Motor neuron (in vitro differentiated cells): ENCODE measurements around the gene HPDL. TPM values are rescaled to one million over a fixed set of nuclear protein-coding genes. Genes with fewer than 3 reads are reported as not detected.

Experiments used
- ATAC-seq, 8 experiments: fragments of 200-7000 bp; cut with Tn5 transposase; replicated peaks in 6 of 8; 2 replicates each; pipeline ENCODE4 v1.8.0; 2021; ENCODE audit warnings: mild to moderate bottlenecking in 8 of 8, moderate library complexity in 8 of 8
- H3K27ac ChIP-seq, 2 donors: fragments of 250-450 bp; sonication (Bioruptor Pico); 2 replicates each; pipeline ENCODE4 v1.9.0; 2021; ENCODE audit warnings: antibody characterized with exemption in 2 of 2, mild to moderate bottlenecking in 2 of 2, moderate library complexity in 1 of 2
- H3K4me1 ChIP-seq, 2 donors: fragments of 250-450 bp; sonication (Bioruptor Pico); replicated peaks in 1 of 2; 2 replicates each; pipeline ENCODE4 v1.6.1; 2021; ENCODE audit warnings: antibody characterized with exemption in 2 of 2, mild to moderate bottlenecking in 2 of 2, moderate library complexity in 1 of 2
- H3K4me3 ChIP-seq, 5 donors: fragments of 250-450 bp; sonication (Bioruptor Pico); 2 replicates each; pipeline ENCODE4 v1.9.0; 2021; ENCODE audit warnings: antibody characterized with exemption in 5 of 5, mild to moderate bottlenecking in 5 of 5, moderate library complexity in 4 of 5
- WGBS, 10 experiments: fragments of 450-650 bp; shearing (Covaris generic); methylation state at CpG; one replicate each; pipeline ENCODE4 v1.0.0; 2022; 5-methylcytosine and 5-hydroxymethylcytosine counted together
- in situ Hi-C, 9 experiments: fragments of 400-800 bp; cut with MboI; loops; one replicate each; pipeline ENCODE4 v1.15.0; 2021; ENCODE audit warnings: low sequenced_read_pairs in 9 of 9, low pct_unique_long_range_greater_than_20kb in 2 of 9; ENCODE audit not compliant: unreplicated experiment in 9 of 9
- total RNA-seq, 8 experiments: library from RNA; unstranded; fragments of 300-600 nt; gene quantifications; 2 replicates each; pipeline versions ENCODE4 v1.2.3 to v1.2.4, GENCODE V29; 2022

Gene HPDL
- total RNA-seq, 8 experiments from 2014 or later, result 0.64 to 35.9 (median 9.5) TPM

DNA sequence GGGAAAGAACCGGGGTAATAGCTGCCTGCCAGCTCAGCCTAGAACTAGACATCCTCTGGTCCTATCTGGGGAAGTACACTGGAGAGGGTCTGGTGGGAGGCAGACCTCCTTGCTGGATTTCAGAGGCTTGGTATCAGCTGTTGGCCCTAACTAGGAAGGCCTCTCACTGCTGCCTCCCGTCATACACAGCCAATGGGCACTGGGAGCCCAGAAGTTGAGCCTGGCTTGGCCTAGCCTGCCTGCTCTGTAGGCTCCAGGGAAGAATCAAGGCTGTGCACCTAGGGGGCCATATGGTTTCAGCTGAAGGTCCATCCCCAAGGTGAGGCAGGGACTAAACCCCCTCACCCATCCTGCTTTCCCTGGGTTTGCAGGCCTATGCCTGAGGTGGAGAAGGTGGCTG lies 17.8 kb downstream of the HPDL start:
- no peak overlapping the region for H3K27ac ChIP-seq
- H3K4me3 ChIP-seq, result no peak overlapping the region
- no peak for ATAC-seq
- in situ Hi-C loops, result no loop called here
- 80 to 100% (median 100%) methylated on average over 1 to 2 of the region's 2 CpGs; no CpG with 5 or more reads in 5 of the 10 experiments for WGBS, 10 experiments
- H3K4me1 ChIP-seq, result peaks cover 8 to 9% of the 10 kb centered on the region in 2 donors

GRCh38 chr1:45345014-45345413 lies 18.3 kb downstream of the HPDL start:
- in situ Hi-C loops, result loop anchor here in 1 of 9 experiments (5.0 kb wide), 1 partner anchor 147 kb away; the partner anchor contains the start of gene TESK2
- no peak for ATAC-seq
- 72 to 100% (median 92%) methylated on average over 2 to 13 of the region's 13 CpGs; no CpG with 5 or more reads in 4 of the 10 experiments for WGBS, 10 experiments

GRCh38 chr1:45346473-45346872 lies 19.8 kb downstream of the HPDL start:
- ATAC-seq, result no peak
- 44 to 100% (median 86%) methylated on average over 1 to 2 of the region's 2 CpGs; no CpG with 5 or more reads in 5 of the 10 experiments for WGBS, 10 experiments
- H3K4me3 ChIP-seq, result no peak overlapping the region
- no peak overlapping the region for H3K27ac ChIP-seq
- in situ Hi-C loops, result loop anchor here in 1 of 9 experiments (5.0 kb wide), 1 partner anchor 146 kb away; the partner anchor contains the start of gene TESK2
- H3K4me1 ChIP-seq, result peaks cover under 1 to 1% of the 10 kb centered on the region in 2 donors

More at GRCh38 chr1:45345014-45345413, 18.3 kb downstream of the HPDL start:
- Histone ChIP-seq H3K27ac (no peak overlapping the region), H3K4me1 (peaks cover 8 to 9% of the 10 kb centered on the region in 2 donors), H3K4me3 (no peak overlapping the region)

DNA sequence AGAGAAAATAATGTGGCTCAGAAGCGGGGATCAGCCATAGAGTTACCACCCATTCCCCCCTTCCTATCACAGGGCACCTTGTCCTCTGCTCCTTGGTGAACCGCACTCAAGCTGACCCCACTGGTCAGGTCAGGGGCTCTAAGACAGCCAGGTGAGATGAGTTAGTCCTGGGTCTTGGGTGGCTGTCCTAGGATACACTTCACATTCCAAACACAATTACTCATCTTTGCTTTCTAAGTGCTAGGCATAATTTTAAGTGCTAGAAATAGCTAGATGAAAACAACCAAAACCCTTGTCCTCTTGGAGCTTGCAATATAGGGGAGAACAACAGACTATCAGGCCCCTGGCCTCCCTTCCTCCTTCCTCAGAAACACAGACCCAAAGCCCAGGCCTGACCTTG lies 21.3 kb downstream of the HPDL start:
- H3K4me1 ChIP-seq, result no peaks in the 10 kb centered on the region
- no peak overlapping the region for H3K4me3 ChIP-seq
- ATAC-seq, result peak in 1 of 8 experiments; percentile 9
- WGBS, 10 experiments, result 90 to 100% (median 100%) methylated on average over 1 to 2 of the region's 2 CpGs; no CpG with 5 or more reads in 4 of the 10 experiments
- in situ Hi-C loops, result loop anchor here in 1 of 9 experiments (5.0 kb wide), 1 partner anchor 144 kb away; the partner anchor contains the start of gene TESK2
- H3K27ac ChIP-seq, result no peak overlapping the region

DNA sequence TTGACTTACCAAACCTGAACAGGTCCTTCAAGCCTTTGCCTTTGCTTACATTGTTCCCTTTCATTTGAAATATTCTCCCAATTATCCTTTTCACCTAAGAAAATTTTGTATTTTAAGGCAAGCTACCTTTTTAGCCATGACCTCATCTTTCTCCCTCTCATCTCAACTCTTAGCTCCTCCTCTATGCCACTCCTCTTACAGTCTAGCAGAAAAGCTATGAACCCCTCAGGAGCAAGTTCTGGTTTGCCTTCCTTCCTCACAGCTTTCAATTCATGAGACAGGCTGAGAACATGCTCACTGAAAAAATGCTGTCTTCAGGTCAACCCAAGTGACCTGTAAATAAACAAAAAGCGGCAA lies 21.9 kb downstream of the HPDL start:
- in situ Hi-C loops, result loop anchor here in 1 of 9 experiments (5.0 kb wide), 1 partner anchor 144 kb away; the partner anchor contains the start of gene TESK2
- peak in 2 of 8 experiments; percentile 27 to 30 for ATAC-seq
- WGBS, 10 experiments, result 50 to 100% (median 89%) methylated on average over 1 of the region's 1 CpG; no CpG with 5 or more reads in 5 of the 10 experiments

GRCh38 chr1:45348966-45349677 lies 22.4 kb downstream of the HPDL start:
- Histone ChIP-seq H3K27ac (no peak overlapping the region), H3K4me3 (no peak overlapping the region), H3K4me1 (no peaks in the 10 kb centered on the region)
- in situ Hi-C loops, result loop anchor here in 1 of 9 experiments (5.0 kb wide), 1 partner anchor 143 kb away; the partner anchor contains the start of gene TESK2
- 60 to 100% (median 88%) methylated on average over 1 to 3 of the region's 3 CpGs; no CpG with 5 or more reads in 3 of the 10 experiments for WGBS, 10 experiments
- peak in 3 of 8 experiments; percentile 7 to 59 (median 36) for ATAC-seq

More for the DNA sequence above, 21.9 kb downstream of the HPDL start:
- no peak overlapping the region for H3K4me3 ChIP-seq
- H3K4me1 ChIP-seq, result no peaks in the 10 kb centered on the region
- no peak overlapping the region for H3K27ac ChIP-seq

- ATAC-seq, result no peak
- WGBS, 10 experiments, result 30 to 84% (median 63%) methylated on average over 2 to 5 of the region's 5 CpGs; no CpG with 5 or more reads in 5 of the 10 experiments
- Histone ChIP-seq H3K4me1 (no peaks in the 10 kb centered on the region), H3K4me3 (no peak overlapping the region), H3K27ac (no peak overlapping the region)
- in situ Hi-C loops, result loop anchor here in 3 of 9 experiments (10.0 to 25.0 kb wide), 2 partner anchors 143 to 211 kb away; partner anchors contain the start of genes TESK2 (in 2 of the 3) and AKR1A1 (in 1 of the 3)
Observed at GRCh38 chr1:45351508-45351907, 24.8 kb downstream of the HPDL start.

DNA sequence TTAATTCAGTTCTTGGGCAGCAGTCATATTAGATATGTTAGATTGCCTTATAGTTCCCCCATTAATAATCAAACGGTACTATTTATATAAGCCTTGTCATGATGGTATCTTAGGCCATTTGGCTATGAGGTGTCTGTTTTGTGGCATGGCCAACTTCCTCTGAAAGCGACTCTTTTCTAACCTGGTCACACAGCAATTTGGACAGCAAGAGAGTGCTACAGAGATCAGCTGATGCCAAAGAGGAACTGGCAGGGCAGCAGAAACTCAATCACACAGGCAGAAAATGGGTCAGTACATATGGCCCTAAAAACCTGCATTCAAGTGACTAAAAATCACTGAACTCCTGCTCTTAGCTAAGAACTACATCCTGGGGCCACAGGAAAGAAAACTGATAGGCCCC lies 27.0 kb downstream of the HPDL start:
- no peak overlapping the region for H3K27ac ChIP-seq
- no peak for ATAC-seq
- no peaks in the 10 kb centered on the region for H3K4me1 ChIP-seq
- 83 to 100% (median 91%) methylated on average over 1 to 2 of the region's 2 CpGs; no CpG with 5 or more reads in 3 of the 10 experiments for WGBS, 10 experiments
- H3K4me3 ChIP-seq, result no peak overlapping the region
- in situ Hi-C loops, result loop anchor here in 3 of 9 experiments (10.0 to 25.0 kb wide), 2 partner anchors 141 to 209 kb away; partner anchors contain the start of genes TESK2 (in 2 of the 3) and AKR1A1 (in 1 of the 3)

DNA sequence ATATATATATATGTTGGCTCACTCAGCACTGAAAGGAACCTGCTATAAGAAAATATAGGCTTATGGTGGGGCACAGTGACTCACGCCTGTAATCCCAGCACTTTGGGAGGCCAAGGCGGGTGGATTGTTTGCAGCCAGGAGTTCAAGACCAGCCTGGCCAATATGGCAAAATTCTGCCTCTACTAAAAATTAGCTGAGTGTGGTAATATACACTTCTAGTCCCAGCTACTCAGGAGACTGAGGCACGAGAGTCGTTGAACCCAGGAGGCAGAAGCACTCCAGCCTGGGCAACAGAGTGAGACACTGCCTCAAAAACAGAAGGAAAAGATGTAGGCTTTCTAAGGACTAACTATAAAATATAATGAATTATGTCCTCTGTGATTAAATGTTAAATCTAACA lies 28.1 kb downstream of the HPDL start:
- in situ Hi-C loops, result loop anchor here in 3 of 9 experiments (10.0 to 25.0 kb wide), 2 partner anchors 140 to 207 kb away; partner anchors contain the start of genes TESK2 (in 2 of the 3) and AKR1A1 (in 1 of the 3)
- ATAC-seq, result no peak
- H3K4me1 ChIP-seq, result no peaks in the 10 kb centered on the region
- no peak overlapping the region for H3K27ac ChIP-seq
- 82 to 100% (median 93%) methylated on average over 1 to 4 of the region's 4 CpGs; no CpG with 5 or more reads in 3 of the 10 experiments for WGBS, 10 experiments
- no peak overlapping the region for H3K4me3 ChIP-seq

DNA sequence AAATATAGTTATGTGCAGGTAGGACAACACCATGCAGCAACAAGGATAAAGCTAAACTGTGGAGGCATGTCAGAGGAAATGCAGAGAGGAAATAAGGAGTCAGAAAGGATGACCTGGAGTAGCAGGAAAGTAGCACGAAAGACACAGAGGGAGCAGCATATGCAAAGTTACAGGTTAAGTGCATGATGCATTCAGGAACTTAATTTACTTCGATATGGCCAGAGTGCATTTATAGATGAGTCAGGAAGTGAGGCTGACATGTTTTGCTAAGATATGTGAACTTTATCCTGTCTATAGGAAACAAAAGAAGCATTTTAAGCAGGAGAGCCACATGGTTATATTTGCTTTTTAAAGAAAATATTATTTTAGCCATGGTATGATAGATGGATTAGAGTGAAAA lies 29.0 kb downstream of the HPDL start:
- in situ Hi-C loops, result loop anchor here in 3 of 9 experiments (10.0 to 25.0 kb wide), 2 partner anchors 139 to 207 kb away; partner anchors contain the start of genes TESK2 (in 2 of the 3) and AKR1A1 (in 1 of the 3)
- no peak for ATAC-seq
- peaks cover 5 to 8% of the 10 kb centered on the region in 2 donors for H3K4me1 ChIP-seq
- H3K4me3 ChIP-seq, result no peak overlapping the region
- WGBS, 10 experiments, result 29 to 89% (median 64%) methylated on average over 1 to 2 of the region's 2 CpGs
- no peak overlapping the region for H3K27ac ChIP-seq

- Histone ChIP-seq H3K4me3 (no peak overlapping the region), H3K4me1 (peaks cover 10 to 13% of the 10 kb centered on the region in 2 donors), H3K27ac (no peak overlapping the region)
- 35 to 100% (median 83%) methylated on average over 2 to 4 of the region's 4 CpGs for WGBS, 10 experiments
- no peak for ATAC-seq
- in situ Hi-C loops, result loop anchor here in 3 of 9 experiments (10.0 to 25.0 kb wide), 2 partner anchors 139 to 206 kb away; partner anchors contain the start of genes TESK2 (in 2 of the 3) and AKR1A1 (in 1 of the 3)
Observed at GRCh38 chr1:45356186-45356585, 29.5 kb downstream of the HPDL start.

GRCh38 chr1:45359882-45360513 lies 33.3 kb downstream of the HPDL start:
- peak in 6 of 8 experiments; percentile 13 to 39 (median 31) for ATAC-seq
- no peak overlapping the region for H3K4me3 ChIP-seq
- in situ Hi-C loops, result loop anchor here in 3 of 9 experiments (10.0 to 25.0 kb wide), 2 partner anchors 135 to 202 kb away; partner anchors contain the start of genes TESK2 (in 2 of the 3) and AKR1A1 (in 1 of the 3)
- H3K27ac ChIP-seq, result no peak overlapping the region
- H3K4me1 ChIP-seq, result peaks cover 11 to 13% of the 10 kb centered on the region in 2 donors
- 4 to 83% (median 41%) methylated on average over 2 to 7 of the region's 7 CpGs; no CpG with 5 or more reads in 1 of the 10 experiments for WGBS, 10 experiments
